CD4-positive, alpha-beta T cell treated with Interleukin-6 for 4 hours (primary cell): ENCODE measurements around the gene TMEM164.
"Not testable (repeated sequence)": the region's sequence is repeated elsewhere in the genome, so short reads cannot be mapped to it uniquely, and the experiment has no call there.

Source experiments
- DNase-seq: peaks from one replicate; pipeline ENCODE4 v3.0.0-alpha.2; 2020; ENCODE audit warnings: mixed read lengths

TMEM164 gene

GRCh38 chrX:110138557-110138956 lies 135.6 kb downstream of the TMEM164 start:
- no peak for DNase-seq

- DNase-seq, result no peak
Observed at GRCh38 chrX:110139172-110139571, 136.3 kb downstream of the TMEM164 start.

GRCh38 chrX:110142096-110142495 lies 139.2 kb downstream of the TMEM164 start:
- no peak for DNase-seq

GRCh38 chrX:110143454-110144210 lies 140.7 kb downstream of the TMEM164 start:
- no peak for DNase-seq

- DNase-seq, result no peak
Observed at GRCh38 chrX:110145311-110145710, 142.4 kb downstream of the TMEM164 start.

GRCh38 chrX:110145854-110146253 lies 142.9 kb downstream of the TMEM164 start:
- DNase-seq, result peak; percentile 30

GRCh38 chrX:110146521-110146920 lies 143.6 kb downstream of the TMEM164 start:
- DNase-seq, result peak; percentile 43

- DNase-seq, result no peak
Observed at GRCh38 chrX:110153244-110153643, 150.3 kb downstream of the TMEM164 start.

GRCh38 chrX:110153896-110154295 lies 151.0 kb downstream of the TMEM164 start:
- DNase-seq, result no peak

- not testable (repeated sequence) for DNase-seq
Observed at GRCh38 chrX:110154328-110154727, 151.4 kb downstream of the TMEM164 start.

- no peak for DNase-seq
Observed at GRCh38 chrX:110155759-110156158, 152.8 kb downstream of the TMEM164 start.

GRCh38 chrX:110156167-110156754 lies 153.3 kb downstream of the TMEM164 start:
- no peak for DNase-seq

- DNase-seq, result no peak
Observed at GRCh38 chrX:110157444-110157843, 154.5 kb downstream of the TMEM164 start.

- no peak for DNase-seq
Observed at GRCh38 chrX:110159235-110159634, 156.3 kb downstream of the TMEM164 start.

- DNase-seq, result no peak
Observed at GRCh38 chrX:110159865-110160264, 157.0 kb downstream of the TMEM164 start.

GRCh38 chrX:110161361-110161686 lies 158.4 kb downstream of the TMEM164 start:
- DNase-seq, result no peak

GRCh38 chrX:110162131-110162530 lies 159.2 kb downstream of the TMEM164 start:
- DNase-seq, result no peak

GRCh38 chrX:110162867-110163266 lies 160.0 kb downstream of the TMEM164 start:
- no peak for DNase-seq

- DNase-seq, result no peak
Observed at GRCh38 chrX:110163488-110163887, 160.6 kb downstream of the TMEM164 start.

- DNase-seq, result peak; percentile 65
Observed at GRCh38 chrX:110167952-110168451, 165.1 kb downstream of the TMEM164 start.

- no peak for DNase-seq
Observed at GRCh38 chrX:110168585-110168984, 165.7 kb downstream of the TMEM164 start.

- no peak for DNase-seq
Observed at GRCh38 chrX:110170029-110170428, 167.1 kb downstream of the TMEM164 start.

- no peak for DNase-seq
Observed at GRCh38 chrX:110171442-110171841, 168.5 kb downstream of the TMEM164 start.

GRCh38 chrX:110172215-110172614 lies 169.3 kb downstream of the TMEM164 start:
- DNase-seq, result no peak
